ENCODE measurements around the gene MME.
A peak's percentile ranks its signal among the peaks of the same experiment; 100 is the strongest.

MME gene

GRCh38 chr3:155196131-155197021 lies 116.3 kb downstream of the MME start:
- no CpG with 5 or more reads among the region's 5 CpGs for WGBS (ENCODE audit: extremely low coverage, insufficient coverage, low lambda C conversion rate)
- H3K4me1 ChIP-seq (ENCODE audit: control insufficient read depth, low read depth, low read length) = no peaks in the 10 kb centered on the region
- no peak overlapping the region for H3K9ac ChIP-seq (ENCODE audit: low read length)
- no peak overlapping the region for H3K4me2 ChIP-seq (ENCODE audit: low read length)
- H4K5ac ChIP-seq (ENCODE audit: low read length) = no peak overlapping the region
- H3K27me3 ChIP-seq (ENCODE audit: insufficient read depth, low read length, poor library complexity) = no peaks in the 10 kb centered on the region
- H2AK5ac ChIP-seq (ENCODE audit: low read length) = peak overlapping the region; percentile 12
- H2BK5ac ChIP-seq (ENCODE audit: low read length) = no peak overlapping the region
- no peaks in the 10 kb centered on the region for H3K79me1 ChIP-seq (ENCODE audit: low read length)
- DNase-seq = peak; percentile 77
- peak overlapping the region; percentile 32 for H3K18ac ChIP-seq (ENCODE audit: low read length)
- H3K23ac ChIP-seq (ENCODE audit: low read length) = no peak overlapping the region
- H3K27ac ChIP-seq (ENCODE audit: low read depth, low read length) = no peak overlapping the region
- no peak overlapping the region for H3K4ac ChIP-seq (ENCODE audit: low read depth, low read length)
- no peak overlapping the region for H2BK120ac ChIP-seq (ENCODE audit: low read depth, low read length)
- no peaks in the 10 kb centered on the region for H3K36me3 ChIP-seq (ENCODE audit: control insufficient read depth, insufficient read depth, low read length)
- no peaks in the 10 kb centered on the region for H3K79me2 ChIP-seq (ENCODE audit: control insufficient read depth, insufficient read depth, low read length)
- H4K8ac ChIP-seq (ENCODE audit: low read depth, low read length) = no peak overlapping the region
- H3K4me3 ChIP-seq (ENCODE audit: low read length) = no peak overlapping the region
- H2BK15ac ChIP-seq (replicated peaks; ENCODE audit: low read depth) = no peak overlapping the region
- peak overlapping the region; percentile 29 for H3K56ac ChIP-seq (ENCODE audit: low read length)

GRCh38 chr3:155197786-155198185 lies 117.7 kb downstream of the MME start:
- no peak overlapping the region for H4K5ac ChIP-seq (ENCODE audit: low read length)
- H3K23ac ChIP-seq (ENCODE audit: low read length) = no peak overlapping the region
- H2BK5ac ChIP-seq (ENCODE audit: low read length) = no peak overlapping the region
- H3K79me2 ChIP-seq (ENCODE audit: control insufficient read depth, insufficient read depth, low read length) = no peaks in the 10 kb centered on the region
- H3K36me3 ChIP-seq (ENCODE audit: control insufficient read depth, insufficient read depth, low read length) = no peaks in the 10 kb centered on the region
- no peak overlapping the region for H2AK5ac ChIP-seq (ENCODE audit: low read length)
- H3K4ac ChIP-seq (ENCODE audit: low read depth, low read length) = no peak overlapping the region
- H2BK15ac ChIP-seq (replicated peaks; ENCODE audit: low read depth) = peak overlapping the region; percentile 92
- no peaks in the 10 kb centered on the region for H3K4me1 ChIP-seq (ENCODE audit: control insufficient read depth, low read depth, low read length)
- H3K9ac ChIP-seq (ENCODE audit: low read length) = no peak overlapping the region
- H3K18ac ChIP-seq (ENCODE audit: low read length) = no peak overlapping the region
- no peaks in the 10 kb centered on the region for H3K27me3 ChIP-seq (ENCODE audit: insufficient read depth, low read length, poor library complexity)
- no peak overlapping the region for H3K4me3 ChIP-seq (ENCODE audit: low read length)
- H4K8ac ChIP-seq (ENCODE audit: low read depth, low read length) = no peak overlapping the region
- no peaks in the 10 kb centered on the region for H3K79me1 ChIP-seq (ENCODE audit: low read length)
- no peak overlapping the region for H3K56ac ChIP-seq (ENCODE audit: low read length)
- no peak for DNase-seq
- H2BK120ac ChIP-seq (ENCODE audit: low read depth, low read length) = no peak overlapping the region
- H3K4me2 ChIP-seq (ENCODE audit: low read length) = no peak overlapping the region
- WGBS (ENCODE audit: extremely low coverage, insufficient coverage, low lambda C conversion rate) = no CpG with 5 or more reads among the region's 2 CpGs
- no peak overlapping the region for H3K27ac ChIP-seq (ENCODE audit: low read depth, low read length)

- Histone ChIP-seq H3K27ac (ENCODE audit: low read depth, low read length) (no peak overlapping the region), H3K4ac (ENCODE audit: low read depth, low read length) (no peak overlapping the region)
- WGBS (ENCODE audit: extremely low coverage, insufficient coverage, low lambda C conversion rate) = no CpG with 5 or more reads among the region's 4 CpGs
Observed at GRCh38 chr3:155202626-155203025, 122.5 kb downstream of the MME start.

DNA sequence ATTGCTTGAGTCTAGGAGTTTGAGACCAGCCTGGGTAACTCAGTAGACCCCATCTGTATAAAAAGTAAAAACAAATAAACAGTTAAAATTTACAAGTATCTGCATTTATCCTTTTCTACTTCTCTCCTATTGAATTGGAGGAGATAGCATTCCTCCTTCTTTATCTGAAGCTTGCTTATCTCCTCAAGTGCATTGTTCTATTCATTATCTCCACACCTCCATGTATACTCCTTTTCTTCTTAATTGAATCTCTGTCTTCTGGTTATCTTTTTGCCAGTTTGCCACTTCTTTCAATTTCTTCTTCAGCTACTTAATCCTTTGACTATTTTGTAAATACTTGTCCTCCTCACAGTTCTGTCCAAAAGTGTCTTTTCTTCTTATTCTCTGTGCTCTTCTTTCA lies 124.7 kb downstream of the MME start:
- Histone ChIP-seq H3K4me1 (ENCODE audit: control insufficient read depth, low read depth, low read length) (no peaks in the 10 kb centered on the region), H3K79me1 (ENCODE audit: low read length) (no peaks in the 10 kb centered on the region), H3K56ac (ENCODE audit: low read length) (no peak overlapping the region), H3K36me3 (ENCODE audit: control insufficient read depth, insufficient read depth, low read length) (no peaks in the 10 kb centered on the region), H3K4me2 (ENCODE audit: low read length) (no peak overlapping the region), H3K9ac (ENCODE audit: low read length) (no peak overlapping the region), H2BK15ac (replicated peaks; ENCODE audit: low read depth) (no peak overlapping the region), H3K27me3 (ENCODE audit: insufficient read depth, low read length, poor library complexity) (no peaks in the 10 kb centered on the region), H3K23ac (ENCODE audit: low read length) (no peak overlapping the region), H3K27ac (ENCODE audit: low read depth, low read length) (no peak overlapping the region), H4K8ac (ENCODE audit: low read depth, low read length) (no peak overlapping the region), H4K5ac (ENCODE audit: low read length) (no peak overlapping the region), H3K4ac (ENCODE audit: low read depth, low read length) (no peak overlapping the region), H3K4me3 (ENCODE audit: low read length) (no peak overlapping the region), H3K79me2 (ENCODE audit: control insufficient read depth, insufficient read depth, low read length) (no peaks in the 10 kb centered on the region), H2BK120ac (ENCODE audit: low read depth, low read length) (no peak overlapping the region), H2BK5ac (ENCODE audit: low read length) (no peak overlapping the region), H2AK5ac (ENCODE audit: low read length) (no peak overlapping the region), H3K18ac (ENCODE audit: low read length) (no peak overlapping the region)
- peak; percentile 82 for DNase-seq

More at GRCh38 chr3:155202626-155203025, 122.5 kb downstream of the MME start:
- no peaks in the 10 kb centered on the region for H3K36me3 ChIP-seq (ENCODE audit: control insufficient read depth, insufficient read depth, low read length)
- H3K4me3 ChIP-seq (ENCODE audit: low read length) = no peak overlapping the region
- H3K79me2 ChIP-seq (ENCODE audit: control insufficient read depth, insufficient read depth, low read length) = no peaks in the 10 kb centered on the region
- no peak overlapping the region for H3K23ac ChIP-seq (ENCODE audit: low read length)
- no peak overlapping the region for H3K4me2 ChIP-seq (ENCODE audit: low read length)
- no peaks in the 10 kb centered on the region for H3K79me1 ChIP-seq (ENCODE audit: low read length)
- H3K56ac ChIP-seq (ENCODE audit: low read length) = no peak overlapping the region
- H2AK5ac ChIP-seq (ENCODE audit: low read length) = peak overlapping the region; percentile 32
- DNase-seq = no peak
- H3K4me1 ChIP-seq (ENCODE audit: control insufficient read depth, low read depth, low read length) = no peaks in the 10 kb centered on the region
- no peak overlapping the region for H4K5ac ChIP-seq (ENCODE audit: low read length)
- H3K9ac ChIP-seq (ENCODE audit: low read length) = no peak overlapping the region
- H3K18ac ChIP-seq (ENCODE audit: low read length) = no peak overlapping the region
- no peaks in the 10 kb centered on the region for H3K27me3 ChIP-seq (ENCODE audit: insufficient read depth, low read length, poor library complexity)
- H2BK120ac ChIP-seq (ENCODE audit: low read depth, low read length) = no peak overlapping the region
- H2BK15ac ChIP-seq (replicated peaks; ENCODE audit: low read depth) = no peak overlapping the region
- H2BK5ac ChIP-seq (ENCODE audit: low read length) = peak overlapping the region; percentile 20
- H4K8ac ChIP-seq (ENCODE audit: low read depth, low read length) = no peak overlapping the region

- Histone ChIP-seq H3K27me3 (ENCODE audit: insufficient read depth, low read length, poor library complexity) (no peaks in the 10 kb centered on the region), H3K4me2 (ENCODE audit: low read length) (no peak overlapping the region), H2AK5ac (ENCODE audit: low read length) (no peak overlapping the region), H2BK120ac (ENCODE audit: low read depth, low read length) (no peak overlapping the region), H2BK15ac (replicated peaks; ENCODE audit: low read depth) (peak overlapping the region; percentile 99), H3K4me3 (ENCODE audit: low read length) (no peak overlapping the region), H3K18ac (ENCODE audit: low read length) (peak overlapping the region; percentile 39), H3K9ac (ENCODE audit: low read length) (no peak overlapping the region), H4K8ac (ENCODE audit: low read depth, low read length) (no peak overlapping the region), H3K36me3 (ENCODE audit: control insufficient read depth, insufficient read depth, low read length) (no peaks in the 10 kb centered on the region), H2BK5ac (ENCODE audit: low read length) (no peak overlapping the region), H3K4ac (ENCODE audit: low read depth, low read length) (no peak overlapping the region), H3K4me1 (ENCODE audit: control insufficient read depth, low read depth, low read length) (no peaks in the 10 kb centered on the region), H4K5ac (ENCODE audit: low read length) (no peak overlapping the region), H3K56ac (ENCODE audit: low read length) (peak overlapping the region; percentile 30), H3K27ac (ENCODE audit: low read depth, low read length) (no peak overlapping the region), H3K23ac (ENCODE audit: low read length) (no peak overlapping the region), H3K79me1 (ENCODE audit: low read length) (no peaks in the 10 kb centered on the region), H3K79me2 (ENCODE audit: control insufficient read depth, insufficient read depth, low read length) (no peaks in the 10 kb centered on the region)
- DNase-seq = no peak
- WGBS (ENCODE audit: extremely low coverage, insufficient coverage, low lambda C conversion rate) = no CpG with 5 or more reads among the region's 4 CpGs
Observed at GRCh38 chr3:155208183-155208800, 128.2 kb downstream of the MME start.

All from mesendoderm (in vitro differentiated cells).